A673 (cell line): ENCODE measurements around the gene EMID1. TPM values are rescaled to one million over a fixed set of nuclear protein-coding genes. Genes with fewer than 3 reads are reported as not detected.

Experiments
- BruUV-seq: library from RNA; stranded (reverse); fragments of 400-500 nt; replicated peaks from 2 replicates; lab custom pipeline; 2021; lab: Mats Ljungman, UMichigan
- CTCF ChIA-PET: fragments of 300-600 bp; sonication (Branson Sonifier 250); formaldehyde crosslinking; loops from one replicate; lab custom pipeline; 2022; ENCODE audit warnings: antibody characterized with exemption; lab: Charles Lee
- POLR2A ChIA-PET: fragments of 300-600 bp; sonication (Branson Sonifier 250); formaldehyde crosslinking; loops from one replicate; lab custom pipeline; 2022; ENCODE audit warnings: antibody characterized with exemption; ENCODE audit not compliant: low non-redundant PET; lab: Charles Lee
- DNase-seq: peaks from one replicate; pipeline ENCODE4 v3.0.0-alpha.2; 2015; ENCODE audit warnings: low spot score
- H3K27ac ChIP-seq: fragments of 200-600 bp; sonication (generic); 2 replicates; pipeline ENCODE4 v1.5.1; 2016; ENCODE audit warnings: mixed run types, low read depth, mild to moderate bottlenecking, mixed read lengths, antibody characterized with exemption, low read length; ENCODE audit not compliant: poor library complexity, severe bottlenecking
- H3K27me3 ChIP-seq: fragments of 200-600 bp; sonication (generic); replicated peaks from 2 replicates; pipeline ENCODE4 v1.6.1; 2017; ENCODE audit warnings: mixed run types, low read depth, mild to moderate bottlenecking, mixed read lengths, antibody characterized with exemption, low read length; ENCODE audit not compliant: insufficient read depth, poor library complexity
- H3K36me3 ChIP-seq: fragments of 200-600 bp; sonication (generic); 2 replicates; pipeline ENCODE4 v1.6.1; 2016; ENCODE audit warnings: mixed run types, mild to moderate bottlenecking, mixed read lengths, antibody characterized with exemption, low read length; ENCODE audit not compliant: insufficient read depth, poor library complexity, severe bottlenecking
- H3K4me1 ChIP-seq: fragments of 200-600 bp; sonication (generic); 2 replicates; pipeline ENCODE4 v1.6.1; 2017; ENCODE audit warnings: mixed run types, mild to moderate bottlenecking, mixed read lengths, antibody characterized with exemption, low read length; ENCODE audit not compliant: insufficient read depth, poor library complexity, severe bottlenecking
- H3K4me3 ChIP-seq: fragments of 200-600 bp; sonication (generic); 2 replicates; pipeline ENCODE4 v1.5.1; 2016; ENCODE audit warnings: low read depth, mixed run types, mild to moderate bottlenecking, mixed read lengths, low read length; ENCODE audit not compliant: poor library complexity, severe bottlenecking
- H3K9me3 ChIP-seq: fragments of 200-600 bp; sonication (generic); 2 replicates; pipeline ENCODE4 v1.6.1; 2016; ENCODE audit warnings: mixed run types, low read depth, mild to moderate bottlenecking, mixed read lengths, antibody characterized with exemption, low read length; ENCODE audit not compliant: poor library complexity, severe bottlenecking
- EZH2 ChIP-seq: fragments of 200-600 bp; sonication (generic); IDR thresholded peaks from 2 replicates; pipeline ENCODE4 v1.6.1; 2017; ENCODE audit warnings: borderline replicate concordance, low read depth, mild to moderate bottlenecking, mixed read lengths, antibody characterized with exemption, low read length; ENCODE audit not compliant: poor library complexity, severe bottlenecking
- intact Hi-C: fragments of 100-400 bp; cut with micrococcal nuclease; formaldehyde crosslinking; loops from one replicate; pipeline ENCODE4 v1.10.0; 2022; ENCODE audit not compliant: unreplicated experiment
- total RNA-seq: library from RNA; stranded (reverse); gene quantifications from 2 replicates; pipeline ENCODE4 v1.2.3, GENCODE V29; 2021
- TF ChIP-seq, protein P1 (sequence below): fragments of 300-800, 200-600 bp; sonication (generic); conservative IDR thresholded peaks from 2 replicates; pipeline ENCODE4 v1.5.1; 2017; ENCODE audit warnings: low read depth, mild to moderate bottlenecking, antibody characterized with exemption, low read length, moderate library complexity, mixed read lengths

EMID1 gene
- total RNA-seq, 1 experiment from 2014 or later = not detected

DNA sequence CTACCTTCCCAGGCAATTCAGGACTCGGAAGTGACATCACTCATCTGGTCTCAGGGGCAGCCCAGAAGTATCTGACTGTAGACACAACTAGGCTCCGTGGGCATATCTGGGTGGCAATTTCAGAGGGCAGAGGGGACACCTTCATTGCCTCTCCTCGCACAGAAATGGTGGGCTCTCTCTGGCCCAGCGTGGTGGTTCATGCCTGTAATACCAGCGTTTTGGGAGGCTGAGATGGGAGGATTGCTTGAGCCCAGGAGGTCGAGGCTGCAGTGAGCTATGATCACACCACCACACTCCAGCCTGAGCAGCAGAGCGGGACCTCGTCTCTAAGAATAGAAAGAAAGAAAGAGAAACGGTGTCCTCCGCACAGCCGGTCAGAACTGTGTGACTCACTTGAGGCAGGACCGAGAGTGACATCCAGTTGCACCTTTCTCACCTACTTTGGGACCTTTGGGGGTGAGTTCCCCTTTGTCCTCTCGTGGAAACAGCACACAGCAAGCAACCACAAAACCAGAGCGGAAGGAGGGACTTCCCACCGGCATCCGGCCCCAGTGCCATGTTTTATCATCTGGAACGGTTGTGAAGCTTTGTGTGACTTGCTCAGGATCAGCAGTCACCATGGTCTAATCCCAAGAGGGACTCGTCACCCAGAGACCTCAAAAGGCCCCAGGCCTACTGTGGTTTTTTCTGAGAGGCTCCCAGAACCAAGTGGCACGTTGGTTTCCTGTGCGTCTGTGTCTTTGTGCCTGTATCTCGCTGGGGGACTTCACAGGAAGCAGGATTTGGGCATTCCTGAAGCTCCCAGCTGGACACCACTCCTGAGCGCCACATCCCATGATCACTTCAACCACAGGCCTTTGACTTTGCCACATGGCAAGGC is 38.4 kb upstream of the EMID1 start:
- no TSS peak for BruUV-seq
- POLR2A ChIA-PET = no interaction called here

GRCh38 chr22:29171721-29172120 is 34.0 kb upstream of the EMID1 start:
- Histone ChIP-seq H3K27ac (no peak overlapping the region), H3K4me3 (no peak overlapping the region), H3K9me3 (no peaks in the 10 kb centered on the region), H3K4me1 (no peaks in the 10 kb centered on the region), H3K27me3 (no peaks in the 10 kb centered on the region), H3K36me3 (no peaks in the 10 kb centered on the region)
- DNase-seq = no peak
- ChIA-PET CTCF (no interaction called here), POLR2A (no interaction called here)
- no TSS peak for BruUV-seq
- no peak for TF ChIP-seq EZH2
- TF ChIP-seq, protein P1, sequence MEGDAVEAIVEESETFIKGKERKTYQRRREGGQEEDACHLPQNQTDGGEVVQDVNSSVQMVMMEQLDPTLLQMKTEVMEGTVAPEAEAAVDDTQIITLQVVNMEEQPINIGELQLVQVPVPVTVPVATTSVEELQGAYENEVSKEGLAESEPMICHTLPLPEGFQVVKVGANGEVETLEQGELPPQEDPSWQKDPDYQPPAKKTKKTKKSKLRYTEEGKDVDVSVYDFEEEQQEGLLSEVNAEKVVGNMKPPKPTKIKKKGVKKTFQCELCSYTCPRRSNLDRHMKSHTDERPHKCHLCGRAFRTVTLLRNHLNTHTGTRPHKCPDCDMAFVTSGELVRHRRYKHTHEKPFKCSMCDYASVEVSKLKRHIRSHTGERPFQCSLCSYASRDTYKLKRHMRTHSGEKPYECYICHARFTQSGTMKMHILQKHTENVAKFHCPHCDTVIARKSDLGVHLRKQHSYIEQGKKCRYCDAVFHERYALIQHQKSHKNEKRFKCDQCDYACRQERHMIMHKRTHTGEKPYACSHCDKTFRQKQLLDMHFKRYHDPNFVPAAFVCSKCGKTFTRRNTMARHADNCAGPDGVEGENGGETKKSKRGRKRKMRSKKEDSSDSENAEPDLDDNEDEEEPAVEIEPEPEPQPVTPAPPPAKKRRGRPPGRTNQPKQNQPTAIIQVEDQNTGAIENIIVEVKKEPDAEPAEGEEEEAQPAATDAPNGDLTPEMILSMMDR = no peak
- intact Hi-C loops = no loop called here

More for the DNA sequence above, 38.4 kb upstream of the EMID1 start:
- CTCF ChIA-PET = interaction anchor here (0.9 kb wide), 1 partner anchor 13 kb away, joined by 3 read pairs; no protein-coding TSS in a partner anchor
- no peaks in the 10 kb centered on the region for H3K36me3 ChIP-seq
- no peaks in the 10 kb centered on the region for H3K27me3 ChIP-seq
- H3K27ac ChIP-seq = no peak overlapping the region
- no peak overlapping the region for H3K4me3 ChIP-seq
- no peaks in the 10 kb centered on the region for H3K4me1 ChIP-seq
- TF ChIP-seq EZH2 = no peak
- TF ChIP-seq, protein P1 = no peak
- intact Hi-C loops = no loop called here
- DNase-seq = no peak
- H3K9me3 ChIP-seq = no peaks in the 10 kb centered on the region

DNA sequence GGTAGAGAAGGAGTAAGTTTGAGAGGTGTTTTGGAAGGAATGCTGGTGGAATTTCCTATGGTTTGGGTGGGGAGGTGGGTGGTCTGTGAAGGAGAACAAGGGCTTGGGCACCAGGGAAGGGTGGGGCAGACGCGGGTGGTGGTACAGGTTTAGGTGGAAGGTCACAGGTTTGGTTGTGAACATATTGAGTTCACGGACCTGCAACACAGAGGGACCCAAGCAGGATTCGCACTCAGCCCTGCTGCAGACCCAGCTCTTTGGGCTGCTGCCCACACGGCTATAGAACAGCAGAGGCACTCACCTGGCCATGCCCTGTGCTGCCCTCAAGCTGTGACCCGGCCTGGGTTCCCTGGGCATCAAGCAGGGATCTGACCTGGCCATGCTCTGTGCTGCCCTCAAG is 33.5 kb upstream of the EMID1 start:
- no peak overlapping the region for H3K27ac ChIP-seq
- DNase-seq = no peak
- POLR2A ChIA-PET = no interaction called here
- H3K27me3 ChIP-seq = no peaks in the 10 kb centered on the region
- H3K4me1 ChIP-seq = no peaks in the 10 kb centered on the region
- BruUV-seq = no TSS peak
- CTCF ChIA-PET = no interaction called here
- intact Hi-C loops = no loop called here
- H3K36me3 ChIP-seq = no peaks in the 10 kb centered on the region
- no peaks in the 10 kb centered on the region for H3K9me3 ChIP-seq
- no peak for TF ChIP-seq EZH2
- TF ChIP-seq, protein P1 = no peak
- H3K4me3 ChIP-seq = no peak overlapping the region
